Esophagus muscularis mucosa (tissue), 4 donors: ENCODE data around the gene SLC44A4. TPM values are rescaled to one million over a fixed set of nuclear protein-coding genes. Genes with fewer than 3 reads are reported as not detected.

Experiments
- DNase-seq: peaks from one replicate; pipeline ENCODE4 v3.0.0-alpha.2; 2017; ENCODE audit errors: extremely low spot score
- H3K27ac ChIP-seq, 4 donors: fragments of 200-600 bp; sonication (generic); replicated peaks in 1 of 4; 1 replicate in 3 of 4; 2 replicates in 1 of 4; pipeline ENCODE4 v1.5.1; 2016 to 2019; ENCODE audit warnings: mild to moderate bottlenecking in 1 of 4
- H3K27me3 ChIP-seq, 4 donors: fragments of 200-600 bp; sonication (generic); one replicate each; pipeline versions ENCODE4 v1.5.1 to v1.6.0; 2016 to 2019
- H3K36me3 ChIP-seq, 4 donors: fragments of 200-600 bp; sonication (generic); one replicate each; pipeline ENCODE4 v1.5.1; 2016 to 2019
- H3K4me1 ChIP-seq, 4 donors: fragments of 200-600 bp; sonication (generic); one replicate each; pipeline ENCODE4 v1.5.1; 2016 to 2019
- H3K4me3 ChIP-seq, 4 donors: fragments of 200-600 bp; sonication (generic); 1 replicate in 2 of 4; 2 replicates in 2 of 4; pipeline ENCODE4 v1.5.1; 2016 to 2019; ENCODE audit warnings: mild to moderate bottlenecking in 4 of 4, moderate library complexity in 1 of 4
- H3K9me3 ChIP-seq, 4 donors: fragments of 200-600 bp; sonication (generic); 1 replicate in 3 of 4; 2 replicates in 1 of 4; pipeline ENCODE4 v1.5.1; 2016 to 2019
- CTCF ChIP-seq, 3 experiments: fragments of 200-600 bp in 2 of 3; fragments of 450-650 bp in 1 of 3; sonication (generic) in 2 of 3; IDR thresholded peaks; one replicate each; pipeline ENCODE4 v1.5.1; 2017 to 2019; ENCODE audit warnings: antibody characterized with exemption in 3 of 3, mild to moderate bottlenecking in 2 of 3, moderate library complexity in 1 of 3
- EP300 ChIP-seq: sonication (generic); formaldehyde crosslinking; IDR thresholded peaks from one replicate; pipeline ENCODE4 v1.6.1; 2017; ENCODE audit warnings: antibody characterized with exemption
- POLR2A ChIP-seq: fragments of 450-650 bp; IDR thresholded peaks from one replicate; pipeline ENCODE4 v1.6.1; 2017; ENCODE audit warnings: antibody characterized with exemption, moderate library complexity, mild to moderate bottlenecking, low read depth
- POLR2AphosphoS5 ChIP-seq, 2 donors: sonication (generic); formaldehyde crosslinking; IDR thresholded peaks; one replicate each; pipeline ENCODE4 v1.6.1; 2017; ENCODE audit warnings: antibody characterized with exemption in 2 of 2
- WGBS: methylation state at CpG from one replicate; pipeline ENCODE4 v1.1.5; 2018; 5-methylcytosine and 5-hydroxymethylcytosine counted together
- intact Hi-C: fragments of 100-400 bp; cut with DNase I; formaldehyde crosslinking; loops from one replicate; pipeline ENCODE4 v1.15.1; 2023
- total RNA-seq, 4 donors: library from RNA; depleted of rRNA; stranded (reverse); fragments of >200 nt; gene quantifications; one replicate each; pipeline versions ENCODE4 v1.1.0 to v1.2.1, GENCODE V29; 2016

The SLC44A4 gene
- total RNA-seq, 4 donors from 2014 or later, result 0.19 to 0.80 TPM; not detected in 2

GRCh38 chr6:31883676-31884075, 4.9 kb upstream of the SLC44A4 start:
- H3K9me3 ChIP-seq, result no peaks in the 10 kb centered on the region
- TF ChIP-seq EP300 (no peak), POLR2AphosphoS5 (IDR thresholded peaks at IDR 0.05) (no peak), POLR2A (no peak), CTCF (IDR thresholded peaks at IDR 0.05) (no peak)
- H3K4me1 ChIP-seq, result no peaks in the 10 kb centered on the region
- H3K36me3 ChIP-seq, result peaks cover 74 to 94% (median 93%) of the 10 kb centered on the region in 4 donors
- no peaks in the 10 kb centered on the region for H3K27me3 ChIP-seq
- H3K27ac ChIP-seq, result no peak overlapping the region
- intact Hi-C loops, result no loop called here
- 88% methylated on average over 12 of the region's 12 CpGs for WGBS
- DNase-seq, result no peak
- no peak overlapping the region for H3K4me3 ChIP-seq

- WGBS, result 85% methylated on average over 4 of the region's 6 CpGs
- H3K27me3 ChIP-seq, result no peaks in the 10 kb centered on the region
- DNase-seq, result no peak
- no peak overlapping the region for H3K27ac ChIP-seq
- H3K4me1 ChIP-seq, result no peaks in the 10 kb centered on the region
- no peak overlapping the region for H3K4me3 ChIP-seq
- TF ChIP-seq EP300 (no peak), POLR2AphosphoS5 (IDR thresholded peaks at IDR 0.05) (no peak)
- intact Hi-C loops, result no loop called here
- no peaks in the 10 kb centered on the region for H3K9me3 ChIP-seq
- H3K36me3 ChIP-seq, result peaks cover 60 to 81% (median 79%) of the 10 kb centered on the region in 4 donors
Measured at GRCh38 chr6:31882344-31882743, 3.5 kb upstream of the SLC44A4 start.

GRCh38 chr6:31881136-31881859, 2.5 kb upstream of the SLC44A4 start:
- 82% methylated on average over 9 of the region's 9 CpGs for WGBS

GRCh38 chr6:31880616-31881015, 1.8 kb upstream of the SLC44A4 start:
- no peak overlapping the region for H3K4me3 ChIP-seq
- peaks cover 48 to 63% (median 62%) of the 10 kb centered on the region in 4 donors for H3K36me3 ChIP-seq
- DNase-seq, result no peak
- no peaks in the 10 kb centered on the region for H3K4me1 ChIP-seq
- TF ChIP-seq POLR2AphosphoS5 (IDR thresholded peaks at IDR 0.05) (no peak), CTCF (IDR thresholded peaks at IDR 0.05) (no peak), EP300 (no peak), POLR2A (no peak)
- H3K27me3 ChIP-seq, result no peaks in the 10 kb centered on the region
- intact Hi-C loops, result no loop called here
- no peaks in the 10 kb centered on the region for H3K9me3 ChIP-seq
- H3K27ac ChIP-seq, result no peak overlapping the region
- 98% methylated on average over 9 of the region's 10 CpGs for WGBS

More at GRCh38 chr6:31881136-31881859, 2.5 kb upstream of the SLC44A4 start:
- Histone ChIP-seq H3K27ac (no peak overlapping the region), H3K4me3 (no peak overlapping the region), H3K9me3 (no peaks in the 10 kb centered on the region), H3K4me1 (no peaks in the 10 kb centered on the region), H3K27me3 (no peaks in the 10 kb centered on the region), H3K36me3 (peaks cover 50 to 70% (median 69%) of the 10 kb centered on the region in 4 donors)
- no peak for DNase-seq
- intact Hi-C loops, result no loop called here
- TF ChIP-seq CTCF (IDR thresholded peaks at IDR 0.05) (no peak), POLR2AphosphoS5 (IDR thresholded peaks at IDR 0.05) (no peak), POLR2A (no peak), EP300 (no peak)

GRCh38 chr6:31879901-31880300, 1.1 kb upstream of the SLC44A4 start:
- Histone ChIP-seq H3K27me3 (no peaks in the 10 kb centered on the region), H3K4me1 (no peaks in the 10 kb centered on the region), H3K4me3 (no peak overlapping the region), H3K36me3 (peaks cover 48 to 56% (median 55%) of the 10 kb centered on the region in 4 donors), H3K9me3 (no peaks in the 10 kb centered on the region), H3K27ac (no peak overlapping the region)
- WGBS, result 68% methylated on average over 10 of the region's 10 CpGs
- DNase-seq, result no peak
- intact Hi-C loops, result no loop called here
- TF ChIP-seq EP300 (no peak), POLR2AphosphoS5 (IDR thresholded peaks at IDR 0.05) (no peak), CTCF (IDR thresholded peaks at IDR 0.05) (no peak), POLR2A (no peak)
